ENCODE measurements around the gene SKIC3.

Gene SKIC3

GRCh38 chr5:95532415-95532814 lies 22.4 kb downstream of the SKIC3 start:
- no peak for TF ChIP-seq CTCF (IDR thresholded peaks at IDR 0.05; ENCODE audit: low read depth, low read length)
- DNase-seq (ENCODE audit: extremely low read depth, low read depth): no peak

- no peak for DNase-seq (ENCODE audit: extremely low read depth, low read depth)
- no peak for TF ChIP-seq CTCF (IDR thresholded peaks at IDR 0.05; ENCODE audit: low read depth, low read length)
Measured at GRCh38 chr5:95531491-95531890, 23.3 kb downstream of the SKIC3 start.

GRCh38 chr5:95530416-95530815 lies 24.4 kb downstream of the SKIC3 start:
- TF ChIP-seq CTCF (IDR thresholded peaks at IDR 0.05; ENCODE audit: low read depth, low read length): no peak
- no peak for DNase-seq (ENCODE audit: extremely low read depth, low read depth)

- DNase-seq (ENCODE audit: extremely low read depth, low read depth): no peak
- TF ChIP-seq CTCF (IDR thresholded peaks at IDR 0.05; ENCODE audit: low read depth, low read length): no peak
Measured at GRCh38 chr5:95528565-95528964, 26.2 kb downstream of the SKIC3 start.

DNA sequence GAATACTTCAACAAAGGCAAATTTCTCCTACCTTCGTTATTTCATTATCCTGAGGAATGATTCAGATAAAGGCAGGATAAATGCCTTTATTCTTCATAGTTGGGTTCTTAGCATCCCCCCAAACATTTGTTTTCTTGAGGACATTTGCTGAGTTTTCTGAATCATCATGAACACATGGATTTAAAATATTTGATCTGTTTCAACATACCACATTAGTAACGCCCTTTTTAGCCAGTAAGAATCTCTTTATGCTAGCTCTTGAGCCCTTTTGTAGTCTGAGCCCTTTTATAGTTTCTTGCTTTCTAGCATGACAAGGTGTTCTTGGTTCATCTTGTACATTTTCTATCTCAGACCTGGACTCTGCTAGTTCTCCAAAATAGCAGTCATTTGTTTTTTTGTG lies 27.9 kb downstream of the SKIC3 start:
- no peak for TF ChIP-seq CTCF (IDR thresholded peaks at IDR 0.05; ENCODE audit: low read depth, low read length)
- no peak for DNase-seq (ENCODE audit: extremely low read depth, low read depth)

DNA sequence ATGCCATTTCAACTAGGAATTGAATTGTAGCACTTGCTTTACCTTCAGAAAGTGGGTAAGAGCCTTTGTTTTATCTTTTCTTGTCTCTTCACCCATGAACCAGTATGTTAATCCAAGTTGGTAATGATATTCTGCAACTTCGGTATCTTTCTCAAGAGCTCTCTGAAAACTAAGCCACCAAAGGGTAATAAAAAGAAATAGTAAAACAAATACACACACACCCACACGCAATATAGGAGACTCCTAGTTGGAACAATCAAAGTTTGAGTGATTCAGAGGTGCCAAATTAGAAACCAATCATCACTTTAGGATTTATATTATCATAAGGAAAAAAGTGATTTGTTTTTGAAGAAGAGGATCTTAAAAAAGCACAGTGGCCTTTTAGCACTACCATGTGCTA lies 30.4 kb downstream of the SKIC3 start:
- TF ChIP-seq CTCF (IDR thresholded peaks at IDR 0.05; ENCODE audit: low read depth, low read length): no peak
- DNase-seq (ENCODE audit: extremely low read depth, low read depth): no peak

GRCh38 chr5:95520206-95520605 lies 34.6 kb downstream of the SKIC3 start:
- DNase-seq (ENCODE audit: extremely low read depth, low read depth): no peak
- no peak for TF ChIP-seq CTCF (IDR thresholded peaks at IDR 0.05; ENCODE audit: low read depth, low read length)

Measured in AG09319 (cell line).